Vagina (tissue), 2 donors: Measurements from ENCODE around the gene PDE2A.

Source experiments
- CTCF ChIP-seq, 3 experiments: fragments of 450-650 bp in 2 of 3; fragments of 200-600 bp in 1 of 3; sonication (generic) in 1 of 3; IDR thresholded peaks; one replicate each; pipeline ENCODE4 v1.5.1; 2017 to 2019; ENCODE audit warnings: antibody characterized with exemption in 3 of 3, mild to moderate bottlenecking in 2 of 3, moderate library complexity in 2 of 3
- POLR2A ChIP-seq, 2 donors: fragments of 450-650 bp; IDR thresholded peaks; one replicate each; pipeline ENCODE4 v1.6.1; 2017; ENCODE audit warnings: antibody characterized with exemption in 2 of 2, mild to moderate bottlenecking in 2 of 2, moderate library complexity in 2 of 2
- POLR2AphosphoS5 ChIP-seq, 2 donors: sonication (generic); formaldehyde crosslinking; IDR thresholded peaks; one replicate each; pipeline ENCODE4 v1.9.0; 2017; ENCODE audit warnings: antibody characterized with exemption in 2 of 2, mild to moderate bottlenecking in 2 of 2, low read depth in 1 of 2; ENCODE audit not compliant: insufficient read depth in 1 of 2

GRCh38 chr11:72585762-72586311, 88.4 kb downstream of the PDE2A start:
- TF ChIP-seq CTCF (IDR thresholded peaks at IDR 0.05) (peak; percentile 86 to 91 (median 87)), POLR2A (IDR thresholded peaks at IDR 0.05) (no peak), POLR2AphosphoS5 (IDR thresholded peaks at IDR 0.05; ENCODE audit: insufficient read depth in 1 of 2, low read depth in 1 of 2) (no peak)
